ENCODE measurements around the gene PLPP2.
A peak's percentile ranks its signal among the peaks of the same experiment; 100 is the strongest.

PLPP2 gene

GRCh38 chr19:293436-294110, 2.4 kb upstream of the PLPP2 start:
- no peak for DNase-seq (ENCODE audit: low read depth, low spot score)

GRCh38 chr19:292951-293350, 1.7 kb upstream of the PLPP2 start:
- DNase-seq (ENCODE audit: low read depth, low spot score), result no peak

- DNase-seq (ENCODE audit: low read depth, low spot score), result no peak
Measured at GRCh38 chr19:292281-292884, 1.2 kb upstream of the PLPP2 start.

- DNase-seq (ENCODE audit: low read depth, low spot score), result peak; percentile 19
Measured at GRCh38 chr19:291561-292280, 518 bp upstream of the PLPP2 start.

GRCh38 chr19:290372-291005, 714 bp downstream of the PLPP2 start:
- peak; percentile 74 for DNase-seq (ENCODE audit: low read depth, low spot score)

GRCh38 chr19:289651-290371, 1.4 kb downstream of the PLPP2 start:
- DNase-seq (ENCODE audit: low read depth, low spot score), result peak; percentile 74

- no peak for DNase-seq (ENCODE audit: low read depth, low spot score)
Measured at GRCh38 chr19:288911-289310, 2.3 kb downstream of the PLPP2 start.

- DNase-seq (ENCODE audit: low read depth, low spot score), result no peak
Measured at GRCh38 chr19:287381-287871, 3.8 kb downstream of the PLPP2 start.

- DNase-seq (ENCODE audit: low read depth, low spot score), result no peak
Measured at GRCh38 chr19:283395-283794, 7.8 kb downstream of the PLPP2 start.

- no peak for DNase-seq (ENCODE audit: low read depth, low spot score)
Measured at GRCh38 chr19:282501-282900, 8.7 kb downstream of the PLPP2 start.

GRCh38 chr19:281992-282391, 9.2 kb downstream of the PLPP2 start:
- no peak for DNase-seq (ENCODE audit: low read depth, low spot score)

- DNase-seq (ENCODE audit: low read depth, low spot score), result no peak
Measured at GRCh38 chr19:281156-281853, 9.9 kb downstream of the PLPP2 start.

- no peak for DNase-seq (ENCODE audit: low read depth, low spot score)
Measured at GRCh38 chr19:280541-281009, 10.6 kb downstream of the PLPP2 start.

GRCh38 chr19:279656-280055, 11.5 kb downstream of the PLPP2 start:
- no peak for DNase-seq (ENCODE audit: low read depth, low spot score)

- no peak for DNase-seq (ENCODE audit: low read depth, low spot score)
Measured at GRCh38 chr19:279231-279630, 12.0 kb downstream of the PLPP2 start.

- peak; percentile 72 for DNase-seq (ENCODE audit: low read depth, low spot score)
Measured at GRCh38 chr19:277581-278165, 13.5 kb downstream of the PLPP2 start.

GRCh38 chr19:277131-277530, 14.1 kb downstream of the PLPP2 start:
- DNase-seq (ENCODE audit: low read depth, low spot score), result no peak

GRCh38 chr19:275958-276646, 15.1 kb downstream of the PLPP2 start:
- no peak for DNase-seq (ENCODE audit: low read depth, low spot score)

- no peak for DNase-seq (ENCODE audit: low read depth, low spot score)
Measured at GRCh38 chr19:275000-275399, 16.2 kb downstream of the PLPP2 start.

GRCh38 chr19:273393-273792, 17.8 kb downstream of the PLPP2 start:
- DNase-seq (ENCODE audit: low read depth, low spot score), result no peak
